ENCODE data around the gene TUBB4B. TPM values are rescaled to one million over a fixed set of nuclear protein-coding genes. Genes with fewer than 3 reads are reported as not detected.

Gene TUBB4B
- total and polyA plus RNA-seq, 7 donors = 141 to 505 (median 196) TPM

DNA sequence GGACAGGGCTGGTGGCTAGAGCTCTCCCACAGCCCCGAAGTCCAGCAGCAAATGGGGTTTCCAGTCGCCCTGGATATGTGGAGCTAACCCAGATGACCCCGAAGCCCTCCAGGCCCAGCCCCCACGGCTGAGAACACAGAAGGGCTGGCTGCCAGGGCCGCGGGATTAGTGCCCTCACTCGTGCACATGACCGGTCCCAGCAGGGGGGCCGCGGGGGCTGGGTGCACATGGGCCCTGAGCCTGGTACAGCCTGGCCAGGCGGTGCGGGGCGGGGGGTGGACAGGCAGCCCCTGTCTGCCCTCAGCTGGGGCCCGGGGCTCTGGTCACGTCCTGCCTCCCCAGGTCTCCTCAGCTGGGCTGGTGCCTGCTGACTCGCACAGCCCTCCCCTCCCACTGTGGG is 46.7 kb upstream of the TUBB4B start:
- no peak overlapping the region for H3K27ac ChIP-seq
- intact Hi-C loops (cut with DNase I) = no loop called here
- TF ChIP-seq CTCF (IDR thresholded peaks at IDR 0.05) = no peak
- no peak for TF ChIP-seq EP300 (IDR thresholded peaks at IDR 0.05)
- TF ChIP-seq POLR2AphosphoS5 (IDR thresholded peaks at IDR 0.05) = no peak
- no peak for TF ChIP-seq POLR2A (IDR thresholded peaks at IDR 0.05)

GRCh38 chr9:137194909-137195308 is 46.2 kb upstream of the TUBB4B start:
- H3K4me3 ChIP-seq = no peak overlapping the region
- H3K27ac ChIP-seq = no peak overlapping the region

More for the DNA sequence above, 46.7 kb upstream of the TUBB4B start:
- peaks cover 0 to 25% (median 9%) of the 10 kb centered on the region in 4 donors for H3K36me3 ChIP-seq
- no peak for DNase-seq
- H3K27me3 ChIP-seq = no peaks in the 10 kb centered on the region
- peaks cover 0 to 38% (median 36%) of the 10 kb centered on the region in 4 donors for H3K4me1 ChIP-seq
- no peak overlapping the region for H3K4me3 ChIP-seq
- no peaks in the 10 kb centered on the region for H3K9me3 ChIP-seq
- WGBS, 2 donors = 18 to 67% methylated on average over 16 of the region's 16 CpGs

GRCh38 chr9:137195525-137196220 is 45.4 kb upstream of the TUBB4B start:
- Histone ChIP-seq H3K27me3 (no peaks in the 10 kb centered on the region), H3K36me3 (peaks cover 0 to 16% (median 4%) of the 10 kb centered on the region in 4 donors), H3K27ac (no peak overlapping the region), H3K4me1 (peaks cover 0 to 30% (median 29%) of the 10 kb centered on the region in 4 donors), H3K4me3 (no peak overlapping the region), H3K9me3 (no peaks in the 10 kb centered on the region)
- intact Hi-C loops (cut with DNase I) = no loop called here
- no peak for TF ChIP-seq POLR2AphosphoS5 (IDR thresholded peaks at IDR 0.05)
- no peak for TF ChIP-seq POLR2A (IDR thresholded peaks at IDR 0.05)
- no peak for TF ChIP-seq EP300 (IDR thresholded peaks at IDR 0.05)
- no peak for TF ChIP-seq CTCF (IDR thresholded peaks at IDR 0.05)
- no peak for DNase-seq
- 18 to 70% methylated on average over 21 of the region's 21 CpGs for WGBS, 2 donors

More at GRCh38 chr9:137194909-137195308, 46.2 kb upstream of the TUBB4B start:
- no peak for DNase-seq
- 15 to 66% methylated on average over 10 of the region's 10 CpGs for WGBS, 2 donors
- TF ChIP-seq EP300 (IDR thresholded peaks at IDR 0.05) = no peak
- TF ChIP-seq CTCF (IDR thresholded peaks at IDR 0.05) = no peak
- no peak for TF ChIP-seq POLR2AphosphoS5 (IDR thresholded peaks at IDR 0.05)
- TF ChIP-seq POLR2A (IDR thresholded peaks at IDR 0.05) = no peak
- no peaks in the 10 kb centered on the region for H3K27me3 ChIP-seq
- peaks cover 0 to 24% (median 8%) of the 10 kb centered on the region in 4 donors for H3K36me3 ChIP-seq
- no peaks in the 10 kb centered on the region for H3K9me3 ChIP-seq
- intact Hi-C loops (cut with DNase I) = no loop called here
- H3K4me1 ChIP-seq = peaks cover 0 to 38% (median 36%) of the 10 kb centered on the region in 4 donors

GRCh38 chr9:137198051-137198901 is 42.8 kb upstream of the TUBB4B start:
- 19 to 73% methylated on average over 19 of the region's 19 CpGs for WGBS, 2 donors
- H3K27me3 ChIP-seq = no peaks in the 10 kb centered on the region
- peaks cover 0 to 49% (median 48%) of the 10 kb centered on the region in 4 donors for H3K4me1 ChIP-seq
- no peaks in the 10 kb centered on the region for H3K9me3 ChIP-seq
- no peak overlapping the region for H3K4me3 ChIP-seq
- no peak for DNase-seq
- no peak overlapping the region for H3K27ac ChIP-seq
- intact Hi-C loops (cut with DNase I) = no loop called here
- no peak for TF ChIP-seq POLR2A (IDR thresholded peaks at IDR 0.05)
- TF ChIP-seq CTCF (IDR thresholded peaks at IDR 0.05) = no peak
- TF ChIP-seq POLR2AphosphoS5 (IDR thresholded peaks at IDR 0.05) = no peak
- TF ChIP-seq EP300 (IDR thresholded peaks at IDR 0.05) = no peak
- H3K36me3 ChIP-seq = no peaks in the 10 kb centered on the region
